DND-41 (cell line): ENCODE measurements around the gene RNF103.

Experiments used
- CTCF ChIP-seq: IDR thresholded peaks from 2 replicates; pipeline ENCODE4 v1.5.1; 2012; ENCODE audit warnings: borderline replicate concordance, low read length, moderate library complexity, mild to moderate bottlenecking; ENCODE audit not compliant: poor library complexity, severe bottlenecking; ENCODE audit errors: extremely low read depth
- EZH2 ChIP-seq: IDR thresholded peaks from 3 replicates; pipeline ENCODE4 v1.6.1; 2012; ENCODE audit warnings: borderline replicate concordance, low read depth, mild to moderate bottlenecking, moderate library complexity, low read length, inconsistent platforms; ENCODE audit not compliant: severe bottlenecking

- TF ChIP-seq CTCF (no peak), EZH2 (no peak)
Measured at GRCh38 chr2:86617738-86618137, 5.9 kb downstream of the RNF103 start.
